Stimulated activated CD8-positive, alpha-beta memory T cell treated with anti-CD3 and anti-CD28 coated beads, Interleukin-7, amount 100 ng/mL, for 4 hours (primary cell): Measurements from ENCODE around the gene C1S.
A peak's percentile ranks its signal among the peaks of the same experiment; 100 is the strongest.
"Not testable (repeated sequence)": the region's sequence is repeated elsewhere in the genome, so short reads cannot be mapped to it uniquely, and the experiment has no call there.

ENCODE experiments used
- DNase-seq, 2 donors: peaks; one replicate each; pipeline ENCODE4 v3.0.0-alpha.2; 2020; ENCODE audit warnings: low read depth in 2 of 2

C1S gene

DNA sequence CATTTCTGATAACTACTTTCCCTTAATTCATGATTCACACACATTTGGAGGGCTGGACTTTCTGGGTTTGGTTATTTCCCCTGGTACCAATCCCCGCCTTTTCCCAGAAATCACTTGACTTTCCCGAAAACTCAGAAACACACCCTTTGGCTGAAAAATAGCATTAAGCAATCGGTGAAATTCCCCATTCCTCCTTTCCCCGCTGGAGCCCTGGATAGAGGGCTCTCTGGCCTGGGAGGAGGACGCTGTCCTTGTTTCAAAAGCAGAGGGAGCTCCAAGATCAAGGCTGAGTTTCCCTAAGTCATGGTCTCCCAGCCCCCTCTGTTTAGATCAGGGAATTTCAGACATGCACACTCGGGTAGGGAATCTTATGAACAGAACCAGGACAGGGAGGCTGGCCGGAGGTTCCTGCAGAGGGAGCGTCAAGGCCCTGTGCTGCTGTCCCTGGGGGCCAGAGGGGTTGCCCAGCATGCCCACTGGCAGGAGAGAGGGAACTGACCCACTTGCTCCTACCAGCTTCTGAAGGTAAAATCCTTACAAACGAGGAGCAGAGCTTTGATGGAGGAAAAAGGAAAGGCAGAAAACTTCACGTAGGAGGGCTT, at the start of gene C1S:
Gene C1S, plus strand, starts transcription at position 366 of the 602 bp plus-strand sequence. CDS start 1,195 bp downstream, outside the sequence.
- no peak for DNase-seq

DNA sequence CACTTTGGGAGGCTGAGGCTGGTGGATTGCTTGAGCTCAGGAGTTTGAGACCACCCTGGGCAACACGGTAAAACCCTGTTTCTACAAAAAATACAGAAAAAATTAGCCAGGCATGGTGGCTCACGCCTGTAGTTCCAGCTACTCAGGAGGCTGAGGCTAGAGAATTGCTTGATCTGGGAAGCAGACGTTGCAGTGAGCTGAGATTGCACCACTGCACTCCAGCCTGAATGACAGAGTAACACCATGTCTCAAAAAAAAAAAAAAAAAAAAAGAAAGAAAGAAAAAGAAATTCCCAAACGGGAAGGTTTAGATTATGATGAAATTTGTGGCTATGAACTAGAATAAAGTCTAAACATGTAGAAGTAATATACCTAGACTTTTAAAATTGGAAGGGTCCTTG, 49.1 kb upstream of the C1S start:
- not testable (repeated sequence) for DNase-seq

DNA sequence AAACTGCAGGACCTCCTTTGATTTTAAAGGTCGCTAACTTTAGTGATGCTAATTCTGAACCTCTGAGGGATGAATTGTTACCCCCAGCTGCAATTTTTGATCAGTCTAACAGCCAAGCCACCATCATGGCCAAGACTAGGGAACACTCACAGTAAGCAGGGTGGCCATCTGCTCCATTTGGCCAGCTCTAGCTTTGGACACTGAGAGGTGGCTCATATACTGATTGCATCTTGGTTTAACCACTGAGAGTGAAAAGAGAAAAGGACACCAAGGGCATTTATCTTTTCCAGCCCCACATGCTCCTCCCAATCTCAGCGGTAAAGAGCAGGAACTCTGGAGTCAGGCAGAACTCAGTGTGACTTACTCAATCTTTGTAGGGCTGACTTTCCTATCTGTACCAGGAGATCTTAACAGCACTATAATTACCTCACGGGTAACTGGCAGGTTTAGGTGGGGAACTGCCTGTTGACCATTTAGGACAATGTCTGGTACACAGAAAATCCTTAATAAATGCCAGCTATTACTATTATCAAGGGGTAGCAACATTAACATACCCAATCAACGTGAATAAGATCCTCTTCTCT, 48.4 kb upstream of the C1S start:
- DNase-seq = no peak

DNA sequence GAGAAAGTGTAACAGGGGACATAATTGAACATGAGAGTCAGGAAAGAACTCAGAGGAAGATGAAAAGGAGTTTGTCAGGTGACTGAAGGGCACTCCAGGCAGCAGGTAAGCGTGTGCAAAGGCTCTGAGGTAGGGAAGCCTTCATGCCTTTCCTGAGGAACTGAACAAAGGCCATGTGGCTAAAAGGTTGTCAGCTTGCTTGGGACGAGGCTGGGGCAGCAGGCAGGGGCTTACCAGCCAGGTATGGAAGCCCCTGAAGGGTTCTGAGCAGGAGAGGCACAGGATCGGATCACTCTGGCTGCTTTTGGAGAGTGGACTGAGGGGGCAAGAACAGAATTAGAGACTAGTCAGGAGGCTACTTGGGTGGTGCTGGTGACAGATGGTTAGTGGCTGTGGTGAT, 47.4 kb upstream of the C1S start:
- no peak for DNase-seq

DNA sequence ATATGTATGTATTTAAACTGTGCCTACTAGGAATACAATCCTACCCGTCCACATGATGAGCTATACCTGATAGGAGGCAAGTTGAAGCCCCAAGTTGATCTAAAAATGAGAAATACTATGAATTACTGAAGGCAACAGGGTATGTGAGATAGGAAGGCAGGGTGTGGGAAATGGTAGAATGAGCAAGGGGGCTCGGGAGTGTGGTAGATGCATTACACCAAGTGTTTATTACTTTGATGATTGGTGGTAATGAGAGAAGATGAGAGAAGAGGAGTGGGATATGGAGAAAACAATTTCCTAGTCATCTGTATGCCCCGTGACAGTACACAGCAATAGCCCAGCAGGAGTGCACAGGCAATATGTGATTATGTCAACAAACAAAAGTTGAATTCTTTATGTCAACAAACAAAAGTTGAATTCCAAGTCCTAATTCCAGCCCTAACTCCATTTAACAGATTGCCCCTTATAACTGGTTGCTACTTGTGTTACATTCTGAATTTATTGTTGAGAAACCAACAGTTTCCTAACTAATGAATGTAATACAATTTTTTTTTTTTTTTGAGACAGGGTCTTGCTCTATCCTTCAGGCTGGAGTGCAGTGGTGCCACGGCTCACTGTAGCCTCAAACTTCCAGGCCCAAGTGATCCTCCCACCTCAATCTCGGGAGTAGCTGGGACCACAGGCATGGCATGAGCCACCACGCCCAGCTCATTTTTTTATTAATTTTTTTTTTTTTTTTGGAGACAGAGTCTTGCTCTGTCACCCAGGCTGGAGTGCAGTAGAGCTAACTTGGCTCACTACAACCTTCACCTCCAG, 44.8 kb upstream of the C1S start:
- DNase-seq = no peak

DNA sequence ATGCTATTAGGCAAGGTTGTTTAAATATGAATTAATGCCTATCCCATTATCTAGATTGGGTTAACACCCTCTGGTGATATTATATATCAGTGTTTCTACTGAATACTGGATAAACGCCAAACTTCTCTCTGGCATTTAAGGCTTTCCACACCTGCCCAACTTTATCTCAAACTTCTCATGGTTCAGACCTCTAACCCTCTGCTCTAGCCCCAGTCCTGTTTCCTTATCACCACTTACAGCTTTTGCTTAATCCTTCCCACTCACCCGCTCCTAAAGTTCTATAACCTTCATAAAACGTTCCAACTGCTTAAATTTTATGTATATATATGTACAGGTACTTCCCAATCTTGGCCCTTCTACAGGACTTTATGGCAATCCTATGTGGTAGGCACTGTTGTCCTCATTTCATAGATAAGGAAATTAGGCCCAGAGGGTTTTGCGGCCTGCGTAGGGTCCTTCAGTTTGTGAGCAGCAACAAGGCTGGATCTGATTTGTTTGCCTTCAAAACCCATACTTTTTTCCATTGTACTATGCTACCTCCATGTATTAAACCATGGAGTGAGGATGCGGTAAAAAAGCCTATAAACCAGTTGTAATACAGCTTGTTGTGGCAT, 43.5 kb upstream of the C1S start:
- DNase-seq = no peak

DNA sequence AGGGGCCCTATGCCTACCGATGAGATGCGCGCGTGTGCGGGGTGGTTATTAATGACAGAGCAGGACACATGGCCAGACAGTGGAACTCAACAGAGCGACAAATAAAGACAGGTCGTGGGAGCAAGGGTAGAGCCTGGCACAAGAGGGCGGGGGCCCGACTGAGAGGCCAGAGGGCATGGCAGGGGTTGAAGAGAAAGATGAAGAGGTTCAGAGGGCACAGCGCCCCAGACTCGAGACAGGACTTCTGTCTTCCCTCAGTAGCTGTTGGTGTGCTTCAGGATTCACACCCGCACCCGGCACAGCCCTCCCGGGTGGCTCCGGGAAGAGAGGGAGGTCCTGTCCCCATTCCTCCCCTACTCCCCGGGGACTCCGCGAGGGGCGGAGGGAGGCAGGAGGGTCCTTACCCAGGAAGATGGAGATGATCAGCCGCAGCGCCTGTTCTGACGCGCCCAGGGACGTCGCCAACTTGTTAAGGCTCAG, 42.6 kb upstream of the C1S start:
- peak in 1 of 2 donors; percentile 2 for DNase-seq

DNA sequence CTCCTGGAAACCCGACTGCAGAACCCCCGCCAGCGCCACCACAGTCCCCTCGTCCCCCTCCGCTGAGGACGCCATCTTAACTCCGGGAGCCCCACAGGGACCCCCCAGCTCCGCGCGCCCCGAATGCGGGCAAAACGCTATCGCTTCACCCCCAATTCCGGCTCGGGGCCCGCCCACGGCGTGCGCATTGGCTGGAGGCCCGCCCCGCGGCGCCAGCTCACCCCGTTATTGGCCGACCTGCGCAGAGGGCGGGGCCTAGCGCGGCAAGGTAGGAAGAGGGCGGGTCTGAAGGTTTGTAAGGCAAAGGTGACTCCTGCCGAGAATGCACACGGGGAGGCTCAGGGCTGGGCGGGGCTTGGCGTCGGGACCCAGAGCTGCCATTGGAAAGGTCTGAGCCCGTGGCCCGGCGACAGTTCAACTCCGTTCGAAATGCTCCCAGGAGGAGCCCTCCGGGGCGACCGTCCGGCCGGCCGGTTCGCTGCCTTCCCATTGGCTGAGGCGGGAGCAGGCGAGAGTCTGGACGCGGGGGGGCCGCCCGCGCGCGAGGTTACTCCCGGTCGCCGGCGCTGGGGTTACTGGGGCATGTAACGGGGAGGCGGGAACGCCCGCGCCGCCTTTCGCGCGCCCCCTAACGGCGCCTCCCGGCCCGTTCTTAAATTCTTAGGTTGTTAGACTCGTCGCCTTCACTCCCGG, 42.0 kb upstream of the C1S start, which contains the start of gene LPCAT3:
Gene LPCAT3, minus strand, starts transcription at position 127 of the 693 bp plus-strand sequence. Its CDS starts 52 bp downstream, at position 75.
- DNase-seq = peak; percentile 95 to 97

DNA sequence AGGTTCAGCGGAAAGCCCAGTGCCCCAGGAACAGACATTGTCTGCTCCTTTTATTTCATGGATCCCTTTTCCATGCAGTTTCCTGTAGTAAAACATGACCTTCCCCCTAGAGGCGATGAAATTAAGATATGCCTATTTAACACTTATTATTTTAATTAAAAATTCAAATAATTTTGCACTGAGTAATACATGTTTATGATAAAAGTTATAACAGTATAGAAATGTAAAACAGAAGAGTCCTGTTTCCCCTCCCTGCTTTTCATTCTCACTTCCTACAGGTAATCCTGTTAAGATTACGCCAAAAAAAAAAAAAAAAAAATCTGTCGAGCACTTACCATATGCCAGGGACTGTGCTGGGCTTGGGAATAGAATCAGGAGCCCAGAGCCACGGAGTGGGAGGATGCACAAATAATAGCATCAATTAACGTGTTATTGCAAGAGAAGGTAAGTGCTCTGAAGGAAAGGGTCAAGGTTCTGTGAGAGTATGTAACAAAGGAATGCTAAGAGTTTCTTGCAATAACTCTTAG, 41.4 kb upstream of the C1S start:
- no peak for DNase-seq

DNA sequence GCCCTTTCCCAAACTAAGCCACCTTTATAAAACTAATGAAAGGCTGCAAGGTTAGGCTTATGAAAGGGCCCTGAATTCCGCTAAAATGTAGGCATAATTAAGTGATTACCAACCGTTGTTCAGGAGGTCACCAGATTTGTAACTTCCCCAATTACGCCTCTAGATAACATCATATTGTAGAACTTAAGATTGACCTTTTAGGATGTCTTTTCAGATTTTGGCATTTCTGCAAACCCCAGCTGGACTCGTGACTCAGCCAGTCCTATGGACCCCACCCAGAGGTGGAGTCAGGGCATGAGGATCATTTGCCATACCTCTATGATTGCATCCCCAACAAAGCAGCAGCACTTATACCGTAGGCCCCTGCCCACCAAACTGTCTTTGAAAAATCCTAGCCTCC, 38.6 kb upstream of the C1S start:
- DNase-seq = no peak

DNA sequence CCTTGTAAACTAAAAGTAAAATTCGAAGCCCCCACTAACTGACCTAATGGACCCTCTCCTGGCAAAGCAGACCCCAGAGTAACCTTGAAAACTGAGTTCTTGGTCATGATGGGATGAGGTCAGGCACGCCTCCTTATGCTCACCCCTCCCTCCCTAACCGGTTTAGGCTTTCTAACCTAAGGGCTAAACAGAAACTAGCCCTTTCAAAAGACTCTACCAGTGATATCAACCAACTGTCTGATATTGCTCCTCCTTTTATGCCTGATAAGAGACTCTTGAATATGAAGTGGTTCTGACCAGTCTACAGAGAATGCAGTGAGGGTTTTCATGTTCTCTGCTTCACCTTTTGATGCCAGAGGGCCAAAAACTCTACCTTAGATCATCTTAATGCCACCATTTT, 37.4 kb upstream of the C1S start:
- DNase-seq = no peak

DNA sequence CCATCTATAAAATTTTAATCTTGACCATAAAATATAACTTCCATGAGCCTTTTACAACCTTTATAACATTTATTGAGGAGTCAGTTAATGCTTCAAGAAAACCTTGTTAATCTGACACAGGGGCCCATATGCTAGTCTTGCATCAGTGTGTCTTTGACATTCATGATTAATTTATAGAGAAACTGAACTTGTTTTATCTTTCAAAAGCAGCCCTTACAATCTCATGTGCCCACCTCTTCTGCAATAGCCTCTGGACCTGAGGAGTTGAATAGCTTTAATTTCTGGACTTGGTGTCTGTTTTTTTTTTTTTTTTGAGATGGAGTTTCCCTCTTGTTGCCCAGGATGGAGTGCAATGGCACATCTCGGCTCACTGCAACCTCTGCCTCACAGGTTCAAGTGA, 33.7 kb upstream of the C1S start:
- DNase-seq = no peak

DNA sequence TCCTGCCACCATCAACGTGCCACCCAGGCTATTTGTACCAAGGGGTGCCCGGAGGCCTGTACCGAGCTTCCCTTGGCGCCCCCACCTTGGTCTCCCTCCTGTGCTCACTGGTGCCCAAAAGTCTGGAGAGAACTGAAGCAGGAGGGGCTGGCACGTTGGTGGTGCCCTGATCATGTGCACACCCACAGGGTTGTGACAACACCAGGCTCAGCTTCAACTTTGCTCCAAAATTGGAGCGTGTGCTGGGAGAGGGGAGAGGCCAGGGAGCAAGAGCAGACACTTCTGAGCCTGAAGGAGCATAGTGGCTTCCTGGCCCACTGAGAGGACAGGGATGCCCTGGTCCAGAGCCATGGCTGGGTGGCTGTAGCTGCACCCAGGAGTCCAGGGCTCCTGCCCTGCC, 29.2 kb upstream of the C1S start:
- no peak for DNase-seq

DNA sequence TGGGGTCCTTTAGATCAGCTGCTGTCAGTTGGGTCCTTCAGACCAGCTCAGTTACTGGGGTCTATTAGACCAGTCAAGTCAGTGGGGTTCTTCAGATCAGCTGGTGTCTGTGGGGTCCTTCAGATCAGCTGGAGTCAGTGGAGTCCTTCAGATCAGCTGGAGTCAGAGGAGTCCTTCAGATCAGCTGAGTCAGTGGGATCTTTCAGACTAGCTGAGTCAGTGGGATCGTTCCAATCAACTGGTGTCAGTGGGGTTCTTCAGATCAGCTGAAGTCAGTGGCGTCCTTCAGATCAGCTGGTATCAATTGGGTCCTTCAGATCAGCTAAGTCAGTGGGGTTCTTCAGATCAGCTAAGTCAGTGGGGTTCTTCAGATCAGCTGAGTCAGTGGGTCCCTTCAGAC, 27.5 kb upstream of the C1S start:
- no peak for DNase-seq

DNA sequence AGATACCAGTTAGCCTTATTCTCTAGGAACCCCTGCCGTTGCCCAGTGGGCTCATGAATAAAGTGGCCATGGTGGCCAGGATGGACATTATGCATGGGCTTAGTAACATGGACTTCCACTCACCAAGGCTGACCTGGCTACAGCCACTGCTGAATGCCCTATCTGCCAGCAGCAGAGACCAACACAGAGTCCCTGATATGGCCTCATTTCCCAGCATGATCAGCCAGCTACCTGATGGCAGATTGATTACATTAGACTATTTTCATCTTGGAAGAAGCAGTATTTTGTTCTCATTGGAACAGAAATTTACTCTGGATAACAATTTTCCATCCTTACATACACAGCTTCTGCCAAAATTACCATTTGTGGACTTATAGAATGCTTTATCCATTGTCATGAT, 26.1 kb upstream of the C1S start:
- DNase-seq = no peak

DNA sequence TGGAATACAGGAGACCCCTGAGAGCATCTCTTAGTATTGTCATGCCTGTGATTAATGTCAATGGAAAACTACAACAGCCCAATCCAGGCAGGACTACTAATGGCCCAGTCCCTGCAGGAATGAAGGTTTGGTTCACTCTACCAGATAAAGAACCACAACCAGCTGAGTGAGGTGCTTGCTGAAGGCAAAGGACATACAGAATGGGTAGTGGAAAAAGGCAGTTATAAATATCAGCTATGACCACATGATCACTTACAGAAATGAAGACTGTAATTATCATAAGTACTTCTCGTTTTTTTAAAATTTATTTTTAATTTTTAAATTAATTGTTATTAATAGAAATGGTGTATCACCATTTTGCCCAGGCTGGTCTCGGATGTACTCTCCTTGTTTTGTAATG, 25.1 kb upstream of the C1S start:
- no peak for DNase-seq

DNA sequence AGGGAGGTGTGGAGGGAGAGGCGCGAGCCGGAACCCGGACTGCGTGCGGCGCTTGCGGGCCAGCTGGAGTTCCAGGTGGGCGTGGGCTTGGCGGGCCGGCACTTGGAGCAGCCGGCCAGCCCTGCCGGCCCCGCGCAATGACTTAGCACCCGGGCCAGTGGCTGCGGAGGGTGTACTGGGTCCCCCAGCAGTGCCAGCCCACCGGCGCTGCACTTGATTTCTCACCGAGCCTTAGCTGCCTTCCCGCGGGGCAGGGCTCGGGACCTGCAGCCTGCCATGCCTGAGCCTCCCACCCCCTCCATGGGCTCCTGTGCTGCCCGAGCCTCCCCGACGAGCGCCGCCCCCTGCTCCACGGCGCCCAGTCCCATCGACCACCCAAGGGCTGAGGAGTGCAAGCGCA, 23.1 kb upstream of the C1S start:
- not testable (repeated sequence) for DNase-seq

DNA sequence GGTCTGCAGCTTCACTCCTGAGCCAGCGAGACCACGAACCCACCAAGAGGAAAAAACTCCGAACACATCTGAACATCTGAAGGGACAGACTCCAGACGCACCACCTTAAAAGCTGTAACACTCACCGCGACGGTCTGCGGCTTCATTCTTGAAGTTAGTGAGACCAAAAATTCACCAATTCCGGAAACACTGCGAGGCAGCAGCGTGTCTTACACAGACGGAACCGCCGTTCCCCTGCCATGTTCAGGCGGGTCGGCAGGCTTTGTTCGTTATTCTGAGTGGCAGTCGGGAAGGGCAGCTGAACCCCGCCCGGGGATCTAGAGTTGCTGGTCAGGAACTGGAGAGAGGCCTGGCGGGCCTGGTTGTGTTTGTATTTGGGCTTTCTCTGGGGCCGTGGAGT, 21.9 kb upstream of the C1S start:
- no peak for DNase-seq

DNA sequence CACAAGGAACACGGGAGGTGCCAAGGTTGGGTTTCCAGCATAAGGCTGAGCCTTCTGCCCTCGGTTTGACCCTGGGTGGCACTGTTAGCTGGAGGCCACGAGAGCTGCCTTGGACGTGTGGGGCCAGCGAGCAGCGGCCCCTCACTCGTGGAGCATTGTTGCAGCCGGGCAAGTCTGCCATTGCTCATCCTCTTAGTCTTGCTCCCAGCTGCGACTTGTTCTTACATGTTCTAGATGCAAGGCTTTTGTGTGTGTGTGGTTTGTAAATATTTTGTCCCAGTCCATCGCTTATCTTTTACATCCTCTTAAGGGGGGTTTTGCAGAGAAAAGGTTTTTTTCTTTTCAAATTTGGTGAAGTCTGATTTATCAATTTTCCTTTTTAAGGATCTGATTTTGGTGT, 21.1 kb upstream of the C1S start:
- DNase-seq = no peak

DNA sequence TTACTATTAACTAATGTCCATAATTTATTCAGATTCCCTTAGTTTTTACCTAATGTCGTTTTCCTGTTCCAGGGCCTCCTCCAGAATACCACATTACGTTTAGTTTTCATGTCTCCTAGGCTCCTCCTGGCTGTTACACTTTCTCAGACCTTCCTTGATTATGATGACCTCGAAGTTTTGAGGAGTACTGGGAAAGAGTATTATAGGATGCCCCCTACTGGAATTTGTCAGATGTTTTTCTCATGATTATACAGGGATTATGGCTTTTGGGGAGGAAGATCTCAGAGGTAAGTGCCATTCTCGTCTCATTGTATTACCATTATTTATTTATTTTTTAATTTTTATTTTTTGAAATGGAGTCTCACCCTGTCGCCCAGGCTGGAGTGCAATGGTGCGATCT, 17.7 kb upstream of the C1S start:
- no peak for DNase-seq

DNA sequence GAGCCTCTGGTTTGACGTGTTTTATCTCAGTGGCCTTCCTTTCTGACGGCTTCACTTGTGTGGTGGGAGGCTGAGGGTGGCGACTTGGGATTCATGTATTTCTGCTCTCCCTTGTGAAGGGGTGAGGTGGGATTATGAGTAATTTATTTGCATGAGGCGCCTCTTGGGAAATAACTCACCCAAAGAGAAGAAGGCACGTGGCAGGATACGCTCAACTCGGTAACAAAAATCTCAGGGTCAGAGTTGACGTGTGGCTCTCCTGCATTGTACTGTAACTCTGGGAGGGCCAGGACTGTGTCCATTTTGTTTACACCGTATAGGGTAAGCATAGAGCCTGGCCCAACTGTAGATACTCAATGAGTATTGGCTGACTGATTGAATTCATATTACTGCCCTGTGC, 14.6 kb upstream of the C1S start:
- DNase-seq = no peak
